Activated CD4-positive, CD25-positive, alpha-beta regulatory T cell treated with anti-CD3 and anti-CD28 coated beads, Interleukin-2, amount 50 U/mL, for 16 hours (primary cell): ENCODE measurements around the gene OLA1.

ENCODE experiments used
- DNase-seq: peaks from one replicate; pipeline ENCODE4 v3.0.0-alpha.2; 2020; ENCODE audit warnings: low read depth, low spot score

The OLA1 gene

DNA sequence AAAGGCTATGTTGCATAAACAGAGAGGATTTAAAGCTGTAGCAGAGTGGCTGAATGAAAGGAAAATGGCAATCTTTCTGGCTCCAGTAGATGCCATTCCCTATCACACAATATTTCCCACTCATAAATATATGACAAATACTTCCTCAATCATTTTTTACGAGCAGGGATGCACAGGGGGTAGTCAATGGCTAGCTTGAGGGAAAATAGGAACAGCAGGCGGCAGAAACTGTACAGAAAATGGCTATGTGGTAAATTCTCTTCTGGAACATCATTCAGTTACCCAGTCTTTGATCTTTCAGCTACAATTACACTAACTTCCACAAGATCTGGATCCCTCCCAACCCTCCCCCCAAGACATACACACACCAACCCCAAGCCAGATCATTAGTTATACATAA is 127.2 kb downstream of the OLA1 start:
- no peak for DNase-seq

- no peak for DNase-seq
Measured at GRCh38 chr2:174120346-174120745, 128.0 kb downstream of the OLA1 start.

- DNase-seq, result no peak
Measured at GRCh38 chr2:174117951-174118930, 130.1 kb downstream of the OLA1 start.

DNA sequence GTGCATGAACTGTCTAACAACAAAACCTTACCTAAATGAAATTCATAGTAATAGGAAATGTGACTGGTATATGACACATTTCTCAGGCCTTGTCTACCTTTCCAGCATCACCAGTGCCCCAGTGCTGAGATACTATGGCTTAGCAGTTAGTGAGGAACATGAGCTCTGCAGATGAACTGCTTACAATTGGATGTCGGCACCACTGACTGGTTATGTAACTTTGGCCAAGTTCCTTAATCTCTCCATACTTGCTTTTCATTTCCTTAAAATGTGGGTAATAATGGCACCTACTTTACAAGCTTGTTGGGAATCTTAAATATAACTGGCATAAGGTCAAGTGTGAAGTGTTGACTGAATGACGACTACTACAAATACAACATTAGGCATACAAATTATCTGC is 136.3 kb downstream of the OLA1 start:
- DNase-seq, result no peak

DNA sequence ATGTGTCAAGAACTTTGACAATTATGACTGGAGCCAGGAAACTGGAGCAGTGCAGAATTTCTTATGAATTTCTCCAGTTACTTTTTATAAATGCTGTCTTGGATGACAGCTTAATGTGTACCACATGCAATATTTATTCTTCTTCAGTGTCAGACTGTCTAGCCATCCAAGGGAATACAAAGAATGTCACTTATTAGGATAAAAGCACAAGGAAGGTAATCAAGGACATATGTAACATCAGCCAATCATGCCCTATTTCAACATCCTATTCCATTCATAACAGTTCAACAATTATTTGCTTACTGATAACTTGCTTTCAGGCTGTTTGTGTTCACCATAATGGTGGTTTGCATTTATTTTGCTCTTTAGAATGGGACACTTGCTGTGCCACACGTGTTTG is 139.8 kb downstream of the OLA1 start:
- DNase-seq, result no peak

DNA sequence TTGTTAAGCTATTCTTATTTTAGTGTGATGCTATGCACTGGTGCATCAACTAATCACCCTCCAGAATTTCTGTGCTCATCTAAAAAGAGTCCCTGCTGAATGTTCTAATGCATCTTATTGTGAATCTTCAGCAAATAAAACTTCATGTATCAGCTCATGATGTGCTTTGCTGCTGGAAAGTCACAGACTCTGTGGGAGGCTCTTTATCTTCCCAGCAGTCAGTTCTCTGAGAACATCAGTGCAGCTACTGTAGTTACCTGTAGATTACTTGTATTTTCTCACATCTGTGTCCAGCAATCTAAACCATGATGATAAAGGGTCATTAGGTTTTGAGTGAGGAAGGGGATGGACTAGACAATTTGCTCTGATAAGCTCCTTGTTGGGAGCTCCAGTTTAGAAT is 141.6 kb downstream of the OLA1 start:
- DNase-seq, result no peak

GRCh38 chr2:174094542-174094941 is 153.8 kb downstream of the OLA1 start:
- no peak for DNase-seq

GRCh38 chr2:174090476-174090875 is 157.9 kb downstream of the OLA1 start:
- no peak for DNase-seq

- DNase-seq, result no peak
Measured at GRCh38 chr2:174088706-174089460, 159.4 kb downstream of the OLA1 start.

GRCh38 chr2:174086708-174087107 is 161.6 kb downstream of the OLA1 start:
- DNase-seq, result no peak

- DNase-seq, result no peak
Measured at GRCh38 chr2:174085781-174086180, 162.6 kb downstream of the OLA1 start.

- DNase-seq, result no peak
Measured at GRCh38 chr2:174083843-174084458, 164.4 kb downstream of the OLA1 start.

GRCh38 chr2:174080672-174081121 is 167.6 kb downstream of the OLA1 start:
- DNase-seq, result no peak

DNA sequence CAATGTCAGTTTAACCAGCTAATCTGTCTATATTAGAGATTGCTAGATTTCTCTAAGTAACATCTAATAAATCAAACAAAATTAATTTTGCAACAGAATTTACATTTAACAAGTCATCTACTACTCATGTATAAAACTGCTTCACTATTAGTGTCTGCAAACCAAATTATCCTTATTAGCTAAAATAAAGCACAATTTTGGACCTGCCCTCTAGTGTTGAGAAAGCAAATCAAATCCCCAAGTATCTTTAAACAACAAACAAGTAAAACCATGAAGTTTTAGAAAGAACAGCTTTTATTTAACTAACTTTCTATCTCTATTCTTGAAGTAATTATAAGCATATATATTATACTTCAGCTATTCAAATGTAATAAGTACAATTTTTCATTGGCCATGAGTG is 170.1 kb downstream of the OLA1 start:
- no peak for DNase-seq

- DNase-seq, result no peak
Measured at GRCh38 chr2:174076975-174077374, 171.4 kb downstream of the OLA1 start.

- DNase-seq, result no peak
Measured at GRCh38 chr2:174076040-174076439, 172.3 kb downstream of the OLA1 start.

GRCh38 chr2:174074831-174075230 is 173.5 kb downstream of the OLA1 start:
- no peak for DNase-seq

DNA sequence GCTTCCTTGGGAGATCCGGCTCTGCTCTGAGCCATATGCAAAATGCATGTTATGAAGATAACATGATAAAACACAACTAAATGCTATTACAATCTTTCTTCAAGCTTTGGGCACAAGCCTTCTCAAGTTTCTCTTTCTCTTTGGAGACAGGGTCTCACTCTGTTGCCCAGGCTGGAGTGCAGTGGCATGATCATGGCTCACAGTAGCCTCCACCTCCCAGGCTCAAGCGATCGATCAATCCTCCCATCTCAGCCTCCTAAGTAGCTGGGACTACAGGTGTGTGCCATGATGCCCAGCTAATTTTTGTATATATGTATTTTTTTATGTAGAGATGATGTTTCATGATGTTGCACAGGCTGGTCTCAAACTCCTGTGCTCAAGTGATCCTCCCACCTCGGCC is 175.5 kb downstream of the OLA1 start:
- DNase-seq, result no peak

GRCh38 chr2:174072069-174072468 is 176.3 kb downstream of the OLA1 start:
- no peak for DNase-seq

- DNase-seq, result no peak
Measured at GRCh38 chr2:174071321-174071720, 177.0 kb downstream of the OLA1 start.

GRCh38 chr2:174070281-174070680 is 178.1 kb downstream of the OLA1 start:
- DNase-seq, result no peak

GRCh38 chr2:174067815-174068214 is 180.5 kb downstream of the OLA1 start:
- no peak for DNase-seq
